Stimulated activated CD8-positive, alpha-beta memory T cell treated with anti-CD3 and anti-CD28 coated beads, Interleukin-15, amount 100 ng/mL, for 48 hours (primary cell): Measurements from ENCODE around the gene IFNGR1.

ENCODE experiments used
- DNase-seq, 2 donors: peaks; one replicate each; pipeline ENCODE4 v3.0.0-alpha.2; 2020; ENCODE audit warnings: low read depth in 2 of 2

IFNGR1 gene

GRCh38 chr6:137175868-137176245 lies 43.3 kb downstream of the IFNGR1 start:
- no peak for DNase-seq

DNA sequence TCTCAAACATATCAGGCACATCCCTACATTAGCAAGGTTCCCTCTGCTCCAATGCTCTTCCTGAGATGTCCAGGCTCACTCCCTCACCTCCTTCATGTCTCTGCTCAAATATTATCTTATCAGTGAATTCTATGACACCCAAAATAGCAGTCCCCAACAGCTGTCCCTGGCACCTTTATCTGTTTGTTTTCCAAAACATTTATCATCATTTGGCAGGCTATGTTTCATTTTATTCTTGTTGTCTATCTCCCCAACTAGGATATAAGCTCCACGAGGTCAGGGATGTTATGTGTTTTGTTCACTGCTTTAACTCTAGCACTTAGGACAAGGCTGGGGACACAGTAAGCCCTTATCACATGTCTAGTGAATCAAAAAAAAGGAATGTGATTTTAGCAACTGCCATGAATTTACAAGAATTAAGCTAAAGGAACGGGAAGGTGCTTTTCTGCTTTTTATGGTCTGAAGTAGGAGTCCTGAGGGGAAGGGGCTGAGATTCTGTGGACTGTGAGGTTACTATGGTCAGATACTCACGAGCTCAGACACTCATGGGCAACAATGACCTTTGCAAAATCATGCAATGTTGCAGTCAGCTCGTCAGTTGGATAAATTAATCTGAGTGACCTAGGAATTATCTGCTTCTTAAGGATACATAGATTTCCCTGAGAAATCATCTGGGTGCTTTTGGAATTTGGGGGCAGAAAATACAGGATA lies 43.9 kb downstream of the IFNGR1 start:
- DNase-seq: no peak

DNA sequence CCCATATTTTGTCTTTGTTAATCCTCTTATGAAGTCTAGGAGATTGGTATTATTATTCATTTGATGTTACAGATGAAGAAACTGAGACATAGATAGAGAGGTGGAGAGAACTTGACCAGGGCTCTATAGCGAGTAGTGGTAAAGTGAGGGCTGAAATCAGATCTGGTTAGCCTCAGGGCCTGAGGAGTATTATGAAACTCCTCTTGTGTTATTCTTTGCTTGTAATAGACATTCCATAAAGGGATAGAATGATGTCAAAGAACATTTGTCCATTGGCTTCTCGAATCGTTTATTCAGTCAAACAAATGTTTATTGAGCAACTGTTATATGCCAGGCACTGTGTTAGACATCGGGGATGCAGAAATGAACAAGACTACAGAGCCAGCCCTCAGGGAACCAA lies 45.7 kb downstream of the IFNGR1 start, which contains the start of gene IL22RA2:
Gene IL22RA2, minus strand, starts transcription at position 144 of the 400 bp plus-strand sequence. CDS start 11,895 bp downstream, outside the sequence.
- no peak for DNase-seq

GRCh38 chr6:137172734-137173431 lies 46.3 kb downstream of the IFNGR1 start:
- no peak for DNase-seq

- no peak for DNase-seq
These were observed 47.1 kb downstream of the IFNGR1 start for GRCh38 chr6:137171824-137172733.

GRCh38 chr6:137171053-137171374 lies 48.2 kb downstream of the IFNGR1 start:
- no peak for DNase-seq

DNA sequence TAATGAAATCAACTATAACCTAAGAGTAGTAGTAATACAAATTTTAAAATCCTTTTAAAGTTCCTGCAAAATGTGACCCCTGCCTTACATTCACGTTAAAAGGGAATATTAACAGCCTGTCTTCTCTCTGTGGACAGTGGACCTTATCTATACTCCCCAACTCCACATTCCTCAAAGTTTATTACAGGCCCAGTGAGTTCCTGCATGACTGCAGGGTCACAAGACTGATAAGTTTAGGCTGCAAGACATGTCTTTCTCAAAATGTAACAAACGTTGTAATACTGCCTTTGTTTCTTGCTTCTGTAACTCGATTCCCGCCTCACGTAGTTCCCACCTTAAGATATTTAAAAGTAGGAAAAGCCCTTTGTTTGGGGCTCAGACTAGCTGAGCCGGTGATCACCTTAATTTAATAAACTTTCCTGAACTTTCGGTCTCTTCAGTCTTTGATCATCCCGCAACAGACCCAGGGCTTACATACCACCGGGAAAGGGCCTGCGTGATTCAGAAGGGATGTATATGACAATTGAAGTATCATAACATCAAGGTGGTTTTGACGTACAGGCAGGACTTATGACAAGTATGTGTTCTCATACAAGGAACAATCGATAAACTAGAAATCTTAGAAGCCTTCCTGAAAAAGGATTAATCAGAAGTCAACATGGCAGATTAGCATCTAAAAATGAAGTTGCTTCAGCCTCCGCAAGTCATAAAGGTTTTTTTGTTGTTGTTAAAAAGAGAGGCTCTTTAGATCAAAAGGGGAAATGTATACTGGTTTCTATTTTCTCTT lies 48.7 kb downstream of the IFNGR1 start:
- DNase-seq: no peak

- DNase-seq: no peak
These were observed 51.3 kb downstream of the IFNGR1 start for GRCh38 chr6:137167702-137168377.

GRCh38 chr6:137166247-137167098 lies 52.7 kb downstream of the IFNGR1 start:
- no peak for DNase-seq

DNA sequence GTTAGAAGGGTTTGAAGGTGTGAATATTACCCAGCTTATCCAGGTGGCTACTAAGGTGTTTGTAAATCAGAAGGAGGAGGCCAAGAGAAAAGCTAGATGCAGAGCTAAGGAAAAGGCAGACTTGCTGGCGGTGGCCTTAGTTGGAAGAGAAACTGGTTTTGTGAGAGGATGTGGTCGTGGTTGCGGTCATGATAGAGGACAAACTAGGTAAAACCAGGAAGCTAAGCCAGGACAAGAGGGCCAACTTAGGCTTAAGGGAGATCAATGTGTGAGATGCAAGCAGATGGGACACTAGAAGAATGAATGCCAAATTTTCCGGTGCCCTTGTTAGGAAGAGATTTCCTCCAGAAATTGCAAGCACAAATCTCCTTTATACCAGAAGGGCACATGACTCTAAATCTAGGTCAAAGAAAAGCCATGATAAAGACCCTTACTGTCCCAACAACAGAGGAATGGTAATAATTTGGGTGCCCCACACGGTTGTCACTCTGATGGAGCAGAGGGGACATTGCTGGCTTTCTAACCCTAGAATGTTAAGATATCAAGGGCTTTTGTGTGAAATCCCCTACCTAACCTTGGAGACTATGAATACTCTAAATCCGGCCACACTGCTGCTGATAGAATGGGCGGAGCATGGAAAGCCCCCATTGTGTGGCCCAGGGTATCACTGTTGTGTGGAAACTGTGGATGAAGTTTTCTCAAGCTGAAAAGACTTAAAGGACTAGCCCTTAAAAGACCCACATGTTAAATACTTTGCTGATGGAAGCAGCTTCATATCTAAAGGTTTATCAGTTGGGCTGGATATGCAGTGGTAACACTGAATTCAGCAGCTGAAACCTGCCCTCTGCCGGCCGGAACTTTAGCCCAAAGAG lies 53.6 kb downstream of the IFNGR1 start:
- no peak for DNase-seq

DNA sequence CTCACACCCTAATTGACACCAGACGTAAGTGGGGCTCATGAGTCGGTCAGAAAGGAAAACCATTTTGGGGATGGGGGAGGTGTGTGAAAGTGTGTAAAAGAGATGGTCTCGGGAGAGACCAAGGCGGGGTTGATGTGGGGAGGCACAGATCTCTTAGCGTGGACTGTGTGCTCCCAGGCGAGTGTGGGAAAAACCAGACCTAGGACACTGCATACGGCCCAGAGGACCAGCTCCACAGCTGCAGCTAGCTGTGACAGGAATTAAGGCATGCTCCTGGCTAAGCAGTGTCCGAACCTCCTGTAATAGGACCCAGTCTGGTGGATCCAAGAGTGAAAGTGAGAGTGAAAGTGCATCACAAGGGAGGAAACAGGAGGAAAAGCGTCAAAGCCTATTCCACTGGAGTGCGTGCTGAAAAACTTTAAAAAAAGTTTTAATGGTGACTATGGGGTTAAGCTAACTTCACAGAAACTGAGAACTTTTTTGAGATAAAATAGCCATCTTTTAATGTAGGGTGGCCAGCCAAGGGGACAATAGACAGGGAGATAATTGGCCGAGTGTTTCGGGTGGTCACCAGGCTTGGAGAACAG lies 55.4 kb downstream of the IFNGR1 start:
- DNase-seq: no peak

GRCh38 chr6:137162692-137163306 lies 56.4 kb downstream of the IFNGR1 start:
- DNase-seq: no peak

- no peak for DNase-seq
These were observed 57.2 kb downstream of the IFNGR1 start for GRCh38 chr6:137161949-137162348.

DNA sequence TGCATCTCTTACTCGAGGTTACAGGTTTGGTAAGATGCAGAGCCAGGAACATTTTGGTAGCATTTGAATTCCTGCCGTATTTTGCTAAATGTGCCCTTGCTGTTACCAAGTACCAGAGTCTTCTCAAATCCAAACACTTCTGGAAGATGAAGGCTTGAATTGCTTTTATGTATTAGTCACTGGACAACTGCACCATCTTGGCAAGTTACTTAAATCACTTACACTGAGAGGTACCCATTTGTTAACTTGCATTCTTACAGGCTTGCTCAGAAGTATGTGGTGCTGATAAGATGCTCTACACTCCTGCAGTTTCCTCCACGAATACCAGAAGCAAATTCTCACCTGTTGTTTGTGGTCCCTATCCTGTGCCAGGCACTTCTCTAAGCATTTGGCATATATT lies 58.4 kb downstream of the IFNGR1 start:
- DNase-seq: no peak

- no peak for DNase-seq
These were observed 59.3 kb downstream of the IFNGR1 start for GRCh38 chr6:137159912-137160311.

GRCh38 chr6:137157601-137158000 lies 61.6 kb downstream of the IFNGR1 start:
- no peak for DNase-seq

- DNase-seq: no peak
These were observed 62.5 kb downstream of the IFNGR1 start for GRCh38 chr6:137156650-137157049.

- DNase-seq: peak; percentile 16 to 19
These were observed 63.4 kb downstream of the IFNGR1 start for GRCh38 chr6:137155830-137156229.
